HTERT RPE-1 (cell line): ENCODE measurements around the gene SPAG16.
"Not testable (repeated sequence)": the region's sequence is repeated elsewhere in the genome, so short reads cannot be mapped to it uniquely, and the experiment has no call there.

Source experiments
- in situ Hi-C: fragments of 300-500 bp; cut with MboI; formaldehyde crosslinking; loops from 4 replicates; pipeline ENCODE4 v1.14.3; 2020; ENCODE audit warnings: low sequenced_read_pairs

SPAG16 gene

GRCh38 chr2:213980883-213981282 lies 696.6 kb downstream of the SPAG16 start:
- in situ Hi-C loops, result no loop called here

- in situ Hi-C loops, result no loop called here
Observed at GRCh38 chr2:213989207-213989606, 704.9 kb downstream of the SPAG16 start.

- in situ Hi-C loops, result no loop called here
Observed at GRCh38 chr2:213991453-213992108, 707.3 kb downstream of the SPAG16 start.

- in situ Hi-C loops, result no loop called here
Observed at GRCh38 chr2:213995400-213996105, 711.3 kb downstream of the SPAG16 start.

- in situ Hi-C loops, result not testable (repeated sequence)
Observed at GRCh38 chr2:213998976-213999375, 714.7 kb downstream of the SPAG16 start.

GRCh38 chr2:214004463-214004862 lies 720.2 kb downstream of the SPAG16 start:
- in situ Hi-C loops, result no loop called here

GRCh38 chr2:214005337-214005736 lies 721.1 kb downstream of the SPAG16 start:
- in situ Hi-C loops, result no loop called here

GRCh38 chr2:214006601-214007000 lies 722.3 kb downstream of the SPAG16 start:
- in situ Hi-C loops, result no loop called here

- in situ Hi-C loops, result no loop called here
Observed at GRCh38 chr2:214011676-214012075, 727.4 kb downstream of the SPAG16 start.

- in situ Hi-C loops, result no loop called here
Observed at GRCh38 chr2:214014551-214015220, 730.4 kb downstream of the SPAG16 start.

- in situ Hi-C loops, result no loop called here
Observed at GRCh38 chr2:214019229-214019972, 735.1 kb downstream of the SPAG16 start.

GRCh38 chr2:214019973-214020345 lies 735.7 kb downstream of the SPAG16 start:
- in situ Hi-C loops, result no loop called here

- in situ Hi-C loops, result no loop called here
Observed at GRCh38 chr2:214029190-214029589, 744.9 kb downstream of the SPAG16 start.

GRCh38 chr2:214031566-214031965 lies 747.3 kb downstream of the SPAG16 start:
- in situ Hi-C loops, result no loop called here

GRCh38 chr2:214034417-214034816 lies 750.2 kb downstream of the SPAG16 start:
- in situ Hi-C loops, result no loop called here

GRCh38 chr2:214035091-214035852 lies 751.0 kb downstream of the SPAG16 start:
- in situ Hi-C loops, result no loop called here

- in situ Hi-C loops, result no loop called here
Observed at GRCh38 chr2:214035921-214036320, 751.7 kb downstream of the SPAG16 start.

GRCh38 chr2:214038186-214038585 lies 753.9 kb downstream of the SPAG16 start:
- in situ Hi-C loops, result no loop called here

- in situ Hi-C loops, result no loop called here
Observed at GRCh38 chr2:214050731-214051130, 766.5 kb downstream of the SPAG16 start.

GRCh38 chr2:214051585-214051984 lies 767.3 kb downstream of the SPAG16 start:
- in situ Hi-C loops, result no loop called here

GRCh38 chr2:214052235-214052634 lies 768.0 kb downstream of the SPAG16 start:
- in situ Hi-C loops, result no loop called here
